ENCODE measurements around the gene USF2.

Gene USF2

GRCh38 chr19:35328851-35329285, 60.1 kb downstream of the USF2 start, which contains the start of gene CD22:
CD22 (plus strand) TSS chr19:35329187; CDS start chr19:35332041, 2,854 bp downstream.
- no peak for DNase-seq

DNA sequence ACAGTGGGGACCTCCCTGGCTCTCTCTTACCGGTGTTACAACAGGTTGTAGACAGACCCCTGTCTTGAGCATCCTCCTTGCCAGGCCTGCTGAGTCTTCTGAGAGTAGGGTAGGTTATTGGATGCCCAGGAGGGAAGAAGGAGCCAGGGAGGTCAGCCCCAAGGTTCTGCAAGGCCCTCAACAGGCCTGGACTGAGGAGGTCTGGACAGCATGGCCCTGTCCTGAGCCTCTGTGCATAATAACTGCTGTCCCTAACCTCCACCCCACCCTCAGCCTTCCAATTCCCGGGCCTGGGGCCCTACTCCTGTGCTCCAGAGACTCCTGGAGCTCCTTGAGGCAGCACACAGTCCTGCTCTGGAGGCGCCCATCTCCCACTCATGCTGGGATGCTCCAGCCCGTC, 60.6 kb downstream of the USF2 start:
- no peak for DNase-seq
